Activated CD8-positive, alpha-beta memory T cell treated with anti-CD3 and anti-CD28 coated beads, Interleukin-2, amount 10 ng/mL, durations not matched to agents 7 days and 5 days (primary cell): ENCODE results near the gene BRI3BP. TPM values are rescaled to one million over a fixed set of nuclear protein-coding genes. Genes with fewer than 3 reads are reported as not detected.
"Not testable (repeated sequence)": the region's sequence is repeated elsewhere in the genome, so short reads cannot be mapped to it uniquely, and the experiment has no call there.

Experiments used
- ATAC-seq: fragments of 150-1000 bp; cut with Tn5 transposase; one replicate; pipeline ENCODE4 v1.10.0; 2021; ENCODE audit warnings: moderate library complexity
- CTCF ChIA-PET: fragments of 350-600 bp; sonication (Branson Sonifier 250); formaldehyde crosslinking; loops from one replicate; lab custom pipeline; 2021; ENCODE audit warnings: antibody characterized with exemption; lab: Charles Lee
- DNase-seq: peaks from one replicate; pipeline ENCODE4 v3.0.0-alpha.2; 2020
- H3K27ac Mint-ChIP-seq: one replicate; pipeline ENCODE4 v1.8.0; 2021; ENCODE audit warnings: mild to moderate bottlenecking, mixed read lengths
- H3K27me3 Mint-ChIP-seq: one replicate; pipeline ENCODE4 v1.8.0; 2021; ENCODE audit warnings: mixed read lengths
- H3K36me3 Mint-ChIP-seq: one replicate; pipeline ENCODE4 v1.8.0; 2021; ENCODE audit warnings: mild to moderate bottlenecking, mixed read lengths
- H3K4me1 Mint-ChIP-seq: one replicate; pipeline ENCODE4 v1.8.0; 2021; ENCODE audit warnings: mixed read lengths
- H3K4me3 Mint-ChIP-seq: one replicate; pipeline ENCODE4 v1.8.0; 2021; ENCODE audit warnings: mild to moderate bottlenecking, moderate library complexity, mixed read lengths
- H3K9me3 Mint-ChIP-seq: one replicate; pipeline ENCODE4 v1.8.0; 2022; ENCODE audit warnings: low read depth, mixed read lengths
- total RNA-seq, 2 experiments: library from RNA; stranded (reverse); gene quantifications; one replicate each; pipeline ENCODE4 v1.2.3, GENCODE V29; 2021

The BRI3BP gene
- total RNA-seq, 2 experiments from 2014 or later: 21.9 to 25.8 TPM

- Mint-ChIP-seq H3K27ac (no peak overlapping the region), H3K4me1 (peaks cover 7% of the 10 kb centered on the region), H3K4me3 (peak overlapping the region; percentile 78), H3K9me3 (no peaks in the 10 kb centered on the region), H3K27me3 (no peaks in the 10 kb centered on the region), H3K36me3 (no peaks in the 10 kb centered on the region)
- no peak for ATAC-seq
- DNase-seq: no peak
- CTCF ChIA-PET: interaction anchor here (1.7 to 2.3 kb wide), 2 partner anchors 14 to 111 kb away, joined by 8 to 9 read pairs; partner anchors contain the start of gene AACS
Observed at GRCh38 chr12:125050446-125050845, 57.0 kb downstream of the BRI3BP start.

GRCh38 chr12:125050868-125051267, 57.4 kb downstream of the BRI3BP start:
- Mint-ChIP-seq H3K27ac (no peak overlapping the region), H3K36me3 (no peaks in the 10 kb centered on the region)
- CTCF ChIA-PET: interaction anchor here (2.3 kb wide), 1 partner anchor 14 kb away, joined by 9 read pairs; the partner anchor contains the start of gene AACS

GRCh38 chr12:125053821-125054220, 60.4 kb downstream of the BRI3BP start:
- Mint-ChIP-seq H3K36me3 (no peaks in the 10 kb centered on the region), H3K9me3 (no peaks in the 10 kb centered on the region), H3K4me1 (peaks cover 7% of the 10 kb centered on the region), H3K4me3 (no peak overlapping the region), H3K27me3 (peaks cover 2% of the 10 kb centered on the region), H3K27ac (no peak overlapping the region)
- CTCF ChIA-PET: no interaction called here
- DNase-seq (no peak), ATAC-seq (no peak)

More at GRCh38 chr12:125050868-125051267, 57.4 kb downstream of the BRI3BP start:
- H3K27me3 Mint-ChIP-seq: no peaks in the 10 kb centered on the region
- no peaks in the 10 kb centered on the region for H3K9me3 Mint-ChIP-seq
- peaks cover 7% of the 10 kb centered on the region for H3K4me1 Mint-ChIP-seq
- peak overlapping the region; percentile 26 for H3K4me3 Mint-ChIP-seq
- DNase-seq (no peak), ATAC-seq (no peak)

GRCh38 chr12:125055591-125055990, 62.1 kb downstream of the BRI3BP start:
- peaks cover 10% of the 10 kb centered on the region for H3K27me3 Mint-ChIP-seq
- H3K4me1 Mint-ChIP-seq: no peaks in the 10 kb centered on the region
- ATAC-seq: no peak
- no peaks in the 10 kb centered on the region for H3K9me3 Mint-ChIP-seq
- peaks cover 2% of the 10 kb centered on the region for H3K36me3 Mint-ChIP-seq
- H3K4me3 Mint-ChIP-seq: no peak overlapping the region
- H3K27ac Mint-ChIP-seq: no peak overlapping the region
- CTCF ChIA-PET: no interaction called here
- no peak for DNase-seq

GRCh38 chr12:125056306-125056705, 62.9 kb downstream of the BRI3BP start:
- Mint-ChIP-seq H3K27me3 (peaks cover 12% of the 10 kb centered on the region), H3K4me3 (no peak overlapping the region), H3K4me1 (no peaks in the 10 kb centered on the region), H3K27ac (no peak overlapping the region), H3K36me3 (peaks cover 2% of the 10 kb centered on the region), H3K9me3 (no peaks in the 10 kb centered on the region)
- ATAC-seq (no peak), DNase-seq (no peak)
- CTCF ChIA-PET: interaction anchor here (0.7 kb wide), 1 partner anchor 1269 kb away, joined by 3 read pairs; no protein-coding TSS in a partner anchor

- H3K27ac Mint-ChIP-seq: no peak overlapping the region
- H3K27me3 Mint-ChIP-seq: peaks cover 14% of the 10 kb centered on the region
- CTCF ChIA-PET: no interaction called here
- peaks cover 3% of the 10 kb centered on the region for H3K9me3 Mint-ChIP-seq
- no peak for DNase-seq
- H3K4me3 Mint-ChIP-seq: no peak overlapping the region
- no peaks in the 10 kb centered on the region for H3K4me1 Mint-ChIP-seq
- ATAC-seq: no peak
- H3K36me3 Mint-ChIP-seq: peaks cover 2% of the 10 kb centered on the region
Observed at GRCh38 chr12:125057708-125058107, 64.3 kb downstream of the BRI3BP start.

GRCh38 chr12:125061229-125061628, 67.8 kb downstream of the BRI3BP start:
- CTCF ChIA-PET: interaction anchor here (1.2 to 1.4 kb wide), 3 partner anchors 12 to 120 kb away, joined by 3 read pairs; no protein-coding TSS in a partner anchor
- Mint-ChIP-seq H3K4me1 (peaks cover 6% of the 10 kb centered on the region), H3K36me3 (peaks cover 2% of the 10 kb centered on the region), H3K27me3 (peaks cover 23% of the 10 kb centered on the region), H3K9me3 (peaks cover 3% of the 10 kb centered on the region), H3K4me3 (no peak overlapping the region), H3K27ac (no peak overlapping the region)
- DNase-seq (no peak), ATAC-seq (no peak)

- not testable (repeated sequence) for H3K27ac Mint-ChIP-seq, DNase-seq, ATAC-seq, H3K36me3 Mint-ChIP-seq, H3K4me3 Mint-ChIP-seq, H3K9me3 Mint-ChIP-seq
- CTCF ChIA-PET: interaction anchor here (1.6 kb wide), 1 partner anchor 72 kb away, joined by 3 read pairs; no protein-coding TSS in a partner anchor
- peaks cover 13% of the 10 kb centered on the region for H3K4me1 Mint-ChIP-seq
- peaks cover 21% of the 10 kb centered on the region for H3K27me3 Mint-ChIP-seq
Observed at GRCh38 chr12:125063522-125063921, 70.1 kb downstream of the BRI3BP start.

- H3K9me3 Mint-ChIP-seq: peaks cover 3% of the 10 kb centered on the region
- peaks cover under 1% of the 10 kb centered on the region for H3K36me3 Mint-ChIP-seq
- peaks cover 13% of the 10 kb centered on the region for H3K4me1 Mint-ChIP-seq
- ATAC-seq (no peak), DNase-seq (no peak)
- peaks cover 20% of the 10 kb centered on the region for H3K27me3 Mint-ChIP-seq
- CTCF ChIA-PET: interaction anchor here (0.8 to 1.6 kb wide), 4 partner anchors 10 to 73 kb away, joined by 3 to 9 read pairs (median 3); no protein-coding TSS in a partner anchor
- peak overlapping the region; percentile 69 for H3K4me3 Mint-ChIP-seq
- no peak overlapping the region for H3K27ac Mint-ChIP-seq
Observed at GRCh38 chr12:125064492-125064891, 71.0 kb downstream of the BRI3BP start.

- H3K36me3 Mint-ChIP-seq: no peaks in the 10 kb centered on the region
- ATAC-seq (peak; percentile 99), DNase-seq (peak; percentile 76)
- peak within 1 kb of the TSS; percentile 69 for H3K4me3 Mint-ChIP-seq
- H3K27ac Mint-ChIP-seq: peak within 1 kb of the TSS; percentile 56
- H3K4me1 Mint-ChIP-seq: peaks cover 13% of the 10 kb centered on the region
- H3K9me3 Mint-ChIP-seq: peaks cover 3% of the 10 kb centered on the region
- H3K27me3 Mint-ChIP-seq: peaks cover 16% of the 10 kb centered on the region
- CTCF ChIA-PET: interaction anchor here (0.8 to 1.6 kb wide), 4 partner anchors 10 to 73 kb away, joined by 3 to 9 read pairs (median 3); no protein-coding TSS in a partner anchor
Observed at GRCh38 chr12:125065021-125065918, 71.8 kb downstream of the BRI3BP start, which contains the start of gene AACS. AACS (plus strand) TSS chr12:125065435; CDS start chr12:125065585, 150 bp downstream.

GRCh38 chr12:125065919-125066570, 72.6 kb downstream of the BRI3BP start:
- CTCF ChIA-PET: no interaction called here
- Mint-ChIP-seq H3K4me1 (peaks cover 13% of the 10 kb centered on the region), H3K9me3 (peaks cover 3% of the 10 kb centered on the region), H3K4me3 (peak overlapping the region; percentile 69), H3K27me3 (peaks cover 12% of the 10 kb centered on the region), H3K36me3 (no peaks in the 10 kb centered on the region), H3K27ac (peak overlapping the region; percentile 56)
- ATAC-seq (no peak), DNase-seq (no peak)

GRCh38 chr12:125068391-125068790, 74.9 kb downstream of the BRI3BP start:
- H3K4me3 Mint-ChIP-seq: no peak overlapping the region
- peaks cover 13% of the 10 kb centered on the region for H3K4me1 Mint-ChIP-seq
- peaks cover 4% of the 10 kb centered on the region for H3K27me3 Mint-ChIP-seq
- H3K9me3 Mint-ChIP-seq: no peaks in the 10 kb centered on the region
- no peak for ATAC-seq
- H3K27ac Mint-ChIP-seq: no peak overlapping the region
- no peaks in the 10 kb centered on the region for H3K36me3 Mint-ChIP-seq
- DNase-seq: no peak
- CTCF ChIA-PET: no interaction called here

GRCh38 chr12:125069616-125070015, 76.2 kb downstream of the BRI3BP start:
- no peaks in the 10 kb centered on the region for H3K36me3 Mint-ChIP-seq
- CTCF ChIA-PET: no interaction called here

More at GRCh38 chr12:125069616-125070015, 76.2 kb downstream of the BRI3BP start:
- Mint-ChIP-seq H3K9me3 (no peaks in the 10 kb centered on the region), H3K4me1 (peaks cover 12% of the 10 kb centered on the region), H3K27me3 (no peaks in the 10 kb centered on the region), H3K4me3 (no peak overlapping the region), H3K27ac (no peak overlapping the region)
- no peak for ATAC-seq
- DNase-seq: no peak
